Measurements from ENCODE around the gene METTL21C.

DNA sequence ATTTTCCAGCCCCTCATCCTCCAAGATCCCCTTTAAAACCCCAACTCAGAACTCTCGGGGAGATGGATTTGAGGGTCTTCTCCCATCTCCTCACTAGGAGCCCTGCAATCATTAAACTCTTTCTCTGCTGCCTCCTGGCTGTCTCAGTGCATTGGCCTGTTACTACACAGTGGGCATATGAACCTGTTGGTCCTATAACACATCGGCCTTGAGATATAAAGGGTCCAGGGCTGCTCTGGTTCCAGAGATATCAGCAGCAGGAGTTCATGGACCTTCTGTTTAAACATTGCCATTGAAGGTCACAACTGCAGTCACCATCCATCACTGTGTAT lies 3.8 kb upstream of the METTL21C start:
- TF ChIP-seq, protein P1, sequence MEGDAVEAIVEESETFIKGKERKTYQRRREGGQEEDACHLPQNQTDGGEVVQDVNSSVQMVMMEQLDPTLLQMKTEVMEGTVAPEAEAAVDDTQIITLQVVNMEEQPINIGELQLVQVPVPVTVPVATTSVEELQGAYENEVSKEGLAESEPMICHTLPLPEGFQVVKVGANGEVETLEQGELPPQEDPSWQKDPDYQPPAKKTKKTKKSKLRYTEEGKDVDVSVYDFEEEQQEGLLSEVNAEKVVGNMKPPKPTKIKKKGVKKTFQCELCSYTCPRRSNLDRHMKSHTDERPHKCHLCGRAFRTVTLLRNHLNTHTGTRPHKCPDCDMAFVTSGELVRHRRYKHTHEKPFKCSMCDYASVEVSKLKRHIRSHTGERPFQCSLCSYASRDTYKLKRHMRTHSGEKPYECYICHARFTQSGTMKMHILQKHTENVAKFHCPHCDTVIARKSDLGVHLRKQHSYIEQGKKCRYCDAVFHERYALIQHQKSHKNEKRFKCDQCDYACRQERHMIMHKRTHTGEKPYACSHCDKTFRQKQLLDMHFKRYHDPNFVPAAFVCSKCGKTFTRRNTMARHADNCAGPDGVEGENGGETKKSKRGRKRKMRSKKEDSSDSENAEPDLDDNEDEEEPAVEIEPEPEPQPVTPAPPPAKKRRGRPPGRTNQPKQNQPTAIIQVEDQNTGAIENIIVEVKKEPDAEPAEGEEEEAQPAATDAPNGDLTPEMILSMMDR (IDR thresholded peaks at IDR 0.05) = no peak
- TF ChIP-seq ZFX (IDR thresholded peaks at IDR 0.05; ENCODE audit: borderline replicate concordance) = no peak
